Right lobe of liver (tissue), 6 donors: ENCODE measurements around the gene SINHCAF. TPM values are rescaled to one million over a fixed set of nuclear protein-coding genes. Genes with fewer than 3 reads are reported as not detected.
A peak's percentile ranks its signal among the peaks of the same experiment; 100 is the strongest.

ENCODE experiments used
- ATAC-seq, 4 donors: fragments of 200-7000 bp; cut with Tn5 transposase; one replicate each; pipeline ENCODE4 v1.9.1; 2020; ENCODE audit warnings: mild to moderate bottlenecking in 4 of 4, moderate library complexity in 4 of 4
- DNase-seq, 3 donors: peaks; one replicate each; pipeline ENCODE4 v3.0.0-alpha.2; 2020
- H3K27ac ChIP-seq, 3 donors: fragments of 200-600 bp; one replicate each; pipeline ENCODE4 v1.8.0; 2022
- H3K27me3 ChIP-seq, 2 donors: fragments of 200-600 bp; one replicate each; pipeline ENCODE4 v1.8.0; 2022
- H3K36me3 ChIP-seq, 4 donors: fragments of 200-600 bp; sonication (generic) in 1 of 4; one replicate each; pipeline versions ENCODE4 v1.5.1 to v1.8.0; 2017 to 2022; ENCODE audit warnings: control low read depth in 1 of 4
- H3K4me1 ChIP-seq, 4 donors: fragments of 200-600 bp; sonication (generic) in 1 of 4; one replicate each; pipeline versions ENCODE4 v1.5.1 to v1.8.0; 2017 to 2022; ENCODE audit warnings: control low read depth in 1 of 4
- H3K4me3 ChIP-seq, 3 donors: fragments of 200-600 bp; one replicate each; pipeline ENCODE4 v1.8.0; 2022
- H3K9me3 ChIP-seq, 4 donors: fragments of 200-600 bp; sonication (generic) in 1 of 4; one replicate each; pipeline versions ENCODE4 v1.5.1 to v1.8.0; 2017 to 2022; ENCODE audit warnings: control low read depth in 1 of 4
- CTCF ChIP-seq, 4 donors: fragments of 200-600 bp in 3 of 4; fragments of 450-650 bp in 1 of 4; IDR thresholded peaks; one replicate each; pipeline versions ENCODE4 v1.5.1 to v1.8.0; 2016 to 2022; ENCODE audit warnings: antibody characterized with exemption in 4 of 4, mild to moderate bottlenecking in 2 of 4
- POLR2A ChIP-seq: fragments of 450-650 bp; IDR thresholded peaks from one replicate; pipeline ENCODE4 v1.6.1; 2017; ENCODE audit warnings: antibody characterized with exemption, mild to moderate bottlenecking
- WGBS: methylation state at CpG from one replicate; pipeline ENCODE4 v1.1.6; 2018; ENCODE audit warnings: low coverage, low lambda C conversion rate; ENCODE audit not compliant: insufficient coverage; ENCODE audit errors: missing lambda C conversion rate; 5-methylcytosine and 5-hydroxymethylcytosine counted together
- intact Hi-C, 2 donors: fragments of 100-400 bp; cut with DNase I; formaldehyde crosslinking; loops; one replicate each; pipeline versions ENCODE4 v1.11.2 to v1.14.1; 2022
- total RNA-seq, 6 experiments: library from RNA; depleted of rRNA in 2 of 6; stranded (reverse); fragments of >200 nt in 2 of 6; fragmentation: NEBNext Ultra II Directional in 3 of 6; extraction: Animal tissue kit (Norgen Biotek cat#: 25700) in 3 of 6; gene quantifications; one replicate each; pipeline versions ENCODE4 v1.1.0 to v1.2.4, GENCODE V29; 2016 to 2023
- donor health status: DM: no; HTN: yes; CAD: no.
- donor health status: DM: no; HTN: no; CAD: no.
- donor health status: DM: no; HTN: no; CAD: no.
- donor health status: DM: no; HTN: yes; CAD: no.
- donor health status: DM: no; HTN: yes; CAD: no.

SINHCAF gene
- total RNA-seq, 6 experiments from 2014 or later = 1.6 to 21.9 (median 8.2) TPM

GRCh38 chr12:31321186-31321896 lies 4.6 kb downstream of the SINHCAF start:
- Histone ChIP-seq H3K4me1 (peaks cover 0 to 4% (median 0%) of the 10 kb centered on the region in 4 donors), H3K4me3 (no peak overlapping the region), H3K27me3 (no peaks in the 10 kb centered on the region), H3K9me3 (no peaks in the 10 kb centered on the region), H3K27ac (no peak overlapping the region), H3K36me3 (no peaks in the 10 kb centered on the region)
- TF ChIP-seq CTCF (IDR thresholded peaks at IDR 0.05) = no peak
- no peak for TF ChIP-seq POLR2A
- ATAC-seq (no peak), DNase-seq (no peak)
- 68% methylated on average over 4 of the region's 4 CpGs for WGBS
- intact Hi-C loops = no loop called here

- Histone ChIP-seq H3K36me3 (no peaks in the 10 kb centered on the region), H3K9me3 (no peaks in the 10 kb centered on the region), H3K27ac (no peak overlapping the region), H3K4me3 (no peak overlapping the region), H3K27me3 (no peaks in the 10 kb centered on the region), H3K4me1 (peaks cover 0 to 4% (median 0%) of the 10 kb centered on the region in 4 donors)
- DNase-seq = no peak
- intact Hi-C loops = no loop called here
- WGBS = 93% methylated on average over 2 of the region's 2 CpGs
- TF ChIP-seq POLR2A (no peak), CTCF (IDR thresholded peaks at IDR 0.05) (no peak)
- no peak for ATAC-seq
Observed at GRCh38 chr12:31318657-31319269, 7.2 kb downstream of the SINHCAF start.

- no peaks in the 10 kb centered on the region for H3K9me3 ChIP-seq
- H3K4me3 ChIP-seq = peak overlapping the region; percentile 11 to 38 (median 12)
- H3K27ac ChIP-seq = peak overlapping the region in 1 of 3 donors; percentile 12
- H3K36me3 ChIP-seq = no peaks in the 10 kb centered on the region
- peak; percentile 47 to 67 (median 60) for ATAC-seq
- H3K4me1 ChIP-seq = peaks cover 0 to 4% (median 0%) of the 10 kb centered on the region in 4 donors
- no peak for TF ChIP-seq POLR2A
- WGBS = 22% methylated on average over 8 of the region's 8 CpGs
- intact Hi-C loops = no loop called here
- DNase-seq = no peak
- H3K27me3 ChIP-seq = no peaks in the 10 kb centered on the region
Observed at GRCh38 chr12:31317471-31318395, 8.2 kb downstream of the SINHCAF start.

- ATAC-seq (no peak), DNase-seq (no peak)
- Histone ChIP-seq H3K27ac (no peak overlapping the region), H3K27me3 (no peaks in the 10 kb centered on the region), H3K4me3 (peak overlapping the region in 1 of 3 donors; percentile 38), H3K9me3 (no peaks in the 10 kb centered on the region), H3K4me1 (peaks cover 0 to 4% (median 0%) of the 10 kb centered on the region in 4 donors), H3K36me3 (no peaks in the 10 kb centered on the region)
- intact Hi-C loops = no loop called here
- TF ChIP-seq CTCF (IDR thresholded peaks at IDR 0.05) (no peak), POLR2A (no peak)
- WGBS = 38% methylated on average over 3 of the region's 3 CpGs
Observed at GRCh38 chr12:31316891-31317290, 9.1 kb downstream of the SINHCAF start.
